Ovary (tissue), 3 donors: Measurements from ENCODE around the gene ARL6IP6.

Experiments used
- CTCF ChIP-seq, 3 donors: fragments of 450-650 bp in 2 of 3; fragments of 200-600 bp in 1 of 3; IDR thresholded peaks; one replicate each; pipeline versions ENCODE4 v1.5.1 to v1.8.0; 2016 to 2022; ENCODE audit warnings: antibody characterized with exemption in 3 of 3, mild to moderate bottlenecking in 1 of 3
- EP300 ChIP-seq: sonication (generic); formaldehyde crosslinking; IDR thresholded peaks from one replicate; pipeline ENCODE4 v1.6.1; 2017; ENCODE audit warnings: antibody characterized with exemption
- POLR2A ChIP-seq: fragments of 450-650 bp; IDR thresholded peaks from one replicate; pipeline ENCODE4 v1.6.1; 2017; ENCODE audit warnings: antibody characterized with exemption, mild to moderate bottlenecking, moderate library complexity
- donor health status: DM: no; HTN: no; CAD: no.

GRCh38 chr2:152715112-152715511 is 3.3 kb upstream of the ARL6IP6 start:
- TF ChIP-seq CTCF (IDR thresholded peaks at IDR 0.05) (no peak), POLR2A (no peak), EP300 (no peak)
